Osteocyte (in vitro differentiated cells): ENCODE data around the gene MYO5B. TPM values are rescaled to one million over a fixed set of nuclear protein-coding genes. Genes with fewer than 3 reads are reported as not detected.

Experiments used
- DNase-seq: peaks from one replicate; pipeline ENCODE4 v3.0.0; 2021; ENCODE audit warnings: mixed read lengths; ENCODE audit not compliant: unreplicated experiment; ENCODE audit errors: extremely low spot score
- H3K27ac Mint-ChIP-seq: one replicate; pipeline ENCODE4 v1.8.0; 2021; ENCODE audit warnings: mild to moderate bottlenecking, mixed read lengths; ENCODE audit not compliant: unreplicated experiment
- H3K27me3 Mint-ChIP-seq: one replicate; pipeline ENCODE4 v1.8.0; 2021; ENCODE audit warnings: mixed read lengths; ENCODE audit not compliant: unreplicated experiment
- H3K36me3 Mint-ChIP-seq: one replicate; pipeline ENCODE4 v1.8.0; 2021; ENCODE audit warnings: mixed read lengths; ENCODE audit not compliant: unreplicated experiment
- H3K4me1 Mint-ChIP-seq: one replicate; pipeline ENCODE4 v1.8.0; 2021; ENCODE audit warnings: mixed read lengths; ENCODE audit not compliant: unreplicated experiment
- H3K4me3 Mint-ChIP-seq: one replicate; pipeline ENCODE4 v1.8.0; 2021; ENCODE audit warnings: mild to moderate bottlenecking, moderate library complexity, mixed read lengths; ENCODE audit not compliant: unreplicated experiment
- H3K9me3 Mint-ChIP-seq: one replicate; pipeline ENCODE4 v1.8.0; 2021; ENCODE audit warnings: mixed read lengths; ENCODE audit not compliant: unreplicated experiment
- CTCF ChIP-seq: fragments of 200-600 bp; sonication (generic); IDR thresholded peaks from 2 replicates; pipeline ENCODE4 v1.5.0; 2021; ENCODE audit warnings: antibody characterized with exemption, mild to moderate bottlenecking, moderate library complexity
- total RNA-seq: library from RNA; stranded (reverse); gene quantifications from 2 replicates; pipeline ENCODE4 v1.2.1, GENCODE V29; 2021

Gene MYO5B
- total RNA-seq, 1 donor from 2014 or later: not detected

DNA sequence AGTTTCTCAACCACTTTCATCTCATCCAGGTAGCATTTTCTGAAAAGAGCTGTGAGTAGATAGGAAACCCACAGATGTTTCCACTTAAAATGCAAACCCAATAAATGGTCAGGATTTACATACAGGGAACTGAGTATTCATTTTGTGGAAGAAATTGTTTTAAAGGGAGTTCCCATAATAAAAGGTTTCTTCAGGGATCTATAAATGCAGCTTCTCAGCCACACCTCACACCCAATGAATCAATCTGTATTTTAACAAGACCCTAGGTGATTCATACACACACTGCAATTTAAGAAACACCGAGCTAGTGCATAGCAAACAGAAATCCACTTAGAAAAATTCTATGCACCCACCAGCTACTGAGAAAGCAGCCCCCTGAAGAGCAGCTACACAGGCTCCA lies 241.6 kb downstream of the MYO5B start:
- no peak for DNase-seq
- Mint-ChIP-seq H3K27ac (no peak overlapping the region), H3K4me3 (no peak overlapping the region), H3K4me1 (no peaks in the 10 kb centered on the region), H3K27me3 (peaks cover 18% of the 10 kb centered on the region), H3K9me3 (no peaks in the 10 kb centered on the region), H3K36me3 (no peaks in the 10 kb centered on the region)
- TF ChIP-seq CTCF: no peak

GRCh38 chr18:49949951-49950395 lies 245.0 kb downstream of the MYO5B start:
- Mint-ChIP-seq H3K4me1 (no peaks in the 10 kb centered on the region), H3K27ac (no peak overlapping the region), H3K4me3 (no peak overlapping the region), H3K9me3 (no peaks in the 10 kb centered on the region), H3K36me3 (no peaks in the 10 kb centered on the region), H3K27me3 (peaks cover 25% of the 10 kb centered on the region)
- DNase-seq: no peak
- TF ChIP-seq CTCF: no peak

GRCh38 chr18:49948975-49949374 lies 246.0 kb downstream of the MYO5B start:
- peaks cover 25% of the 10 kb centered on the region for H3K27me3 Mint-ChIP-seq
- no peak for TF ChIP-seq CTCF
- no peak for DNase-seq
- no peaks in the 10 kb centered on the region for H3K9me3 Mint-ChIP-seq
- H3K27ac Mint-ChIP-seq: no peak overlapping the region
- H3K4me1 Mint-ChIP-seq: no peaks in the 10 kb centered on the region
- H3K4me3 Mint-ChIP-seq: no peak overlapping the region
- no peaks in the 10 kb centered on the region for H3K36me3 Mint-ChIP-seq

DNA sequence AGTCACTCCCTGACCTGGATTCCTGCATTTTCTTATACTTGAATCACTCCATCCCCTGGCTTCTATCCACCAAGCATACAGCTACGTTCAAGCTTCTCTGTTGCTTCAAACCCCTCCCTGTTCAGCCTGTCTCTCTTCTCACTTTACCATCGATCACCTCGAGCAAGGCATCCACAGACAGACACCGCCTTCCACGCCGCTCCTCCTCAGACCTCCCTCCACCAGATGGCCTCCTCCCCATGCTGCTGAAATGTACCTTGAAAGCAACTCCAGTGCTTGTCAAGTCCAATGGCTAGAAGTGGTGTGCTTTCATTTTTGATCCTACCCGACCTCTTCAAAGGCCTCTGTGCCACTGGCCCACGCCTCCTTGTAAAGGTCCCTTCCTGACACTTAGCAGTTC lies 250.3 kb downstream of the MYO5B start:
- Mint-ChIP-seq H3K4me3 (no peak overlapping the region), H3K36me3 (no peaks in the 10 kb centered on the region), H3K27ac (no peak overlapping the region), H3K9me3 (no peaks in the 10 kb centered on the region), H3K4me1 (no peaks in the 10 kb centered on the region), H3K27me3 (peaks cover 10% of the 10 kb centered on the region)
- DNase-seq: no peak
- TF ChIP-seq CTCF: no peak

DNA sequence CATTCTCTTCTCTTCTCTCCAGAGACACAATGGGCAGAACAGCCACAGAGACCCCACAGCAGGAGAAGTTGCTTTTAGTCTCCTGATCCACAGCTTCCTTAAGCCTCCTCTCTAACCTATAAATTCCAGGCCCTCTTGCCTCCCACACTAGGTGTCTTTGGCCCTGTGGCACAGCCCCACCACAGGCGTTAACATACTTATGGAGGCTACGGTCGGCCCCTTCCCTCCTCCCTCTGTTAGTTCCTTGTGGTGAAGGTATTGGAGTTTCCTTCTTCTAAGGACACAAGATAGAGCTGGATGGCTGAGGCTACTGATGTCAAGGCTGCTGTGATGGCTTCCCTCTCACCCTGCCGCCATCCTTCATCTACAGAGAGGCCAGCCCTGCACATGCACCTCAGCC lies 258.1 kb downstream of the MYO5B start:
- no peak overlapping the region for H3K27ac Mint-ChIP-seq

More for the DNA sequence above, 258.1 kb downstream of the MYO5B start:
- no peak for TF ChIP-seq CTCF
- H3K9me3 Mint-ChIP-seq: no peaks in the 10 kb centered on the region
- H3K4me3 Mint-ChIP-seq: no peak overlapping the region
- no peaks in the 10 kb centered on the region for H3K36me3 Mint-ChIP-seq
- no peak for DNase-seq
- no peaks in the 10 kb centered on the region for H3K4me1 Mint-ChIP-seq
- H3K27me3 Mint-ChIP-seq: peaks cover 12% of the 10 kb centered on the region
